Activated effector memory CD4-positive, alpha-beta T cell treated with anti-CD3 and anti-CD28 coated beads, Interleukin-2, amount 50 U/mL, for 16 hours (primary cell): ENCODE results near the gene CSF1.

ENCODE experiments used
- DNase-seq: peaks from one replicate; pipeline ENCODE4 v3.0.0-alpha.2; 2020

CSF1 gene

GRCh38 chr1:109901524-109902145 is 9.0 kb upstream of the CSF1 start:
- DNase-seq: no peak

- no peak for DNase-seq
Observed at GRCh38 chr1:109902204-109902985, 8.3 kb upstream of the CSF1 start.

GRCh38 chr1:109903376-109903930 is 7.2 kb upstream of the CSF1 start:
- DNase-seq: no peak

- DNase-seq: no peak
Observed at GRCh38 chr1:109904105-109904817, 6.4 kb upstream of the CSF1 start.

GRCh38 chr1:109905491-109905890 is 5.2 kb upstream of the CSF1 start:
- DNase-seq: no peak

- peak; percentile 81 for DNase-seq
Observed at GRCh38 chr1:109906160-109906838, 4.3 kb upstream of the CSF1 start.

- no peak for DNase-seq
Observed at GRCh38 chr1:109906839-109907180, 3.8 kb upstream of the CSF1 start.

- DNase-seq: no peak
Observed at GRCh38 chr1:109907190-109907774, 3.4 kb upstream of the CSF1 start.

GRCh38 chr1:109908836-109909235 is 1.8 kb upstream of the CSF1 start:
- no peak for DNase-seq

GRCh38 chr1:109909561-109909960 is 1.1 kb upstream of the CSF1 start:
- no peak for DNase-seq

GRCh38 chr1:109910963-109911798 is 532 bp downstream of the CSF1 start:
- peak; percentile 77 for DNase-seq

GRCh38 chr1:109912214-109912861 is 1.7 kb downstream of the CSF1 start:
- no peak for DNase-seq

- no peak for DNase-seq
Observed at GRCh38 chr1:109912873-109913272, 2.2 kb downstream of the CSF1 start.

GRCh38 chr1:109913360-109913879 is 2.8 kb downstream of the CSF1 start:
- no peak for DNase-seq

- DNase-seq: no peak
Observed at GRCh38 chr1:109914587-109915240, 4.1 kb downstream of the CSF1 start.

- peak; percentile 13 for DNase-seq
Observed at GRCh38 chr1:109917051-109917767, 6.6 kb downstream of the CSF1 start.

GRCh38 chr1:109917768-109918606 is 7.3 kb downstream of the CSF1 start:
- DNase-seq: peak; percentile 50

- DNase-seq: peak; percentile 55
Observed at GRCh38 chr1:109918671-109919070, 8.0 kb downstream of the CSF1 start.

- DNase-seq: no peak
Observed at GRCh38 chr1:109919303-109919702, 8.7 kb downstream of the CSF1 start.
